HG03520 (cell line): Measurements from ENCODE around the gene ACBD4.

ENCODE experiments used
- ATAC-seq: cut with Tn5 transposase; IDR thresholded peaks from one replicate; pipeline ENCODE4 v1.9.1; 2021; ENCODE audit warnings: mild to moderate bottlenecking, moderate library complexity; ENCODE audit not compliant: unreplicated experiment

Gene ACBD4

GRCh38 chr17:45104029-45104428 lies 31.5 kb upstream of the ACBD4 start:
- no peak for ATAC-seq

- ATAC-seq = no peak
Observed at GRCh38 chr17:45104497-45104896, 31.0 kb upstream of the ACBD4 start.

- no peak for ATAC-seq
Observed at GRCh38 chr17:45104907-45105624, 30.4 kb upstream of the ACBD4 start.

- no peak for ATAC-seq
Observed at GRCh38 chr17:45106096-45106495, 29.4 kb upstream of the ACBD4 start.

GRCh38 chr17:45106582-45106981 lies 28.9 kb upstream of the ACBD4 start:
- ATAC-seq = no peak

GRCh38 chr17:45107293-45108010 lies 28.0 kb upstream of the ACBD4 start:
- ATAC-seq = no peak

GRCh38 chr17:45108051-45108450 lies 27.4 kb upstream of the ACBD4 start:
- no peak for ATAC-seq

GRCh38 chr17:45108595-45109521 lies 26.6 kb upstream of the ACBD4 start:
- no peak for ATAC-seq

- no peak for ATAC-seq
Observed at GRCh38 chr17:45110676-45111611, 24.5 kb upstream of the ACBD4 start.

GRCh38 chr17:45111850-45112249 lies 23.6 kb upstream of the ACBD4 start:
- no peak for ATAC-seq

- ATAC-seq = no peak
Observed at GRCh38 chr17:45112559-45113423, 22.7 kb upstream of the ACBD4 start.

- ATAC-seq = no peak
Observed at GRCh38 chr17:45113424-45113754, 22.1 kb upstream of the ACBD4 start.

- ATAC-seq = no peak
Observed at GRCh38 chr17:45114117-45114932, 21.2 kb upstream of the ACBD4 start.

GRCh38 chr17:45115015-45115625 lies 20.4 kb upstream of the ACBD4 start:
- ATAC-seq = no peak

GRCh38 chr17:45115871-45116270 lies 19.6 kb upstream of the ACBD4 start:
- ATAC-seq = no peak

GRCh38 chr17:45116434-45117016 lies 19.0 kb upstream of the ACBD4 start:
- no peak for ATAC-seq

GRCh38 chr17:45117334-45117733 lies 18.2 kb upstream of the ACBD4 start:
- ATAC-seq = no peak
